H1 (cell line): Measurements from ENCODE around the gene ERI3. TPM values are rescaled to one million over a fixed set of nuclear protein-coding genes. Genes with fewer than 3 reads are reported as not detected.
"Not testable (repeated sequence)": the region's sequence is repeated elsewhere in the genome, so short reads cannot be mapped to it uniquely, and the experiment has no call there.

Experiments used
- CTCF ChIA-PET: fragments of 300-600 bp; sonication (Branson Sonifier 250); formaldehyde crosslinking; loops from one replicate; lab custom pipeline; 2021; ENCODE audit not compliant: partially characterized antibody; lab: Charles Lee
- POLR2A ChIA-PET: fragments of 300-600 bp; sonication (Branson Sonifier 250); formaldehyde crosslinking; loops from one replicate; lab custom pipeline; 2021; ENCODE audit warnings: inconsistent platforms; ENCODE audit not compliant: partially characterized antibody; lab: Charles Lee
- DNase-seq, 2 experiments: peaks; one replicate each; pipeline versions ENCODE4 v3.0.0 to v3.0.0-alpha.2; 2010 to 2022; ENCODE audit warnings: low spot score in 2 of 2, low read depth in 1 of 2, mixed read lengths in 1 of 2
- FAIRE-seq: peaks from 2 replicates; lab custom pipeline; 2011; peaks lifted over from hg19 to GRCh38; lab: Jason Lieb, UNC
- H2AFZ ChIP-seq: 2 replicates; pipeline ENCODE4 v1.8.1; 2012; ENCODE audit warnings: low read length, inconsistent platforms
- H2AK5ac ChIP-seq: 2 replicates; pipeline ENCODE4 v1.6.1; 2013; ENCODE audit warnings: low read depth, low read length
- H2BK120ac ChIP-seq: replicated peaks from 2 replicates; pipeline ENCODE3; 2013; ENCODE audit warnings: low read depth, low read length, inconsistent platforms
- H2BK12ac ChIP-seq: 2 replicates; pipeline ENCODE4 v1.6.1; 2013; ENCODE audit warnings: low read depth, low read length
- H2BK15ac ChIP-seq: 2 replicates; pipeline ENCODE4 v1.6.1; 2013; ENCODE audit warnings: low read length
- H2BK20ac ChIP-seq: 2 replicates; pipeline ENCODE4 v1.6.1; 2013; ENCODE audit warnings: low read length
- H2BK5ac ChIP-seq: 2 replicates; pipeline ENCODE4 v1.6.1; 2013; ENCODE audit warnings: low read depth, low read length
- H3K14ac ChIP-seq: 2 replicates; pipeline ENCODE4 v1.6.1; 2013; ENCODE audit warnings: inconsistent platforms; ENCODE audit not compliant: insufficient read length
- H3K18ac ChIP-seq: 2 replicates; pipeline ENCODE4 v1.6.1; 2013; ENCODE audit warnings: low read length; ENCODE audit errors: extremely low read depth
- H3K23ac ChIP-seq: 2 replicates; pipeline ENCODE4 v1.6.1; 2013; ENCODE audit warnings: inconsistent platforms; ENCODE audit not compliant: insufficient read length
- H3K23me2 ChIP-seq: 2 replicates; pipeline ENCODE4 v1.6.1; 2013; ENCODE audit warnings: low read depth, low read length
- H3K27ac ChIP-seq: 2 replicates; pipeline ENCODE4 v1.6.1; 2011; ENCODE audit warnings: low read depth, low read length, inconsistent platforms
- H3K27me3 ChIP-seq, 4 experiments: replicated peaks in 1 of 4; 1 replicate in 1 of 4; 2 replicates in 3 of 4; pipeline versions ENCODE4 v1.6.1 to v1.8.1; 2011 to 2013; ENCODE audit warnings: low read length in 3 of 4, mild to moderate bottlenecking in 3 of 4, inconsistent platforms in 2 of 4, mixed read lengths in 2 of 4, moderate library complexity in 1 of 4; ENCODE audit not compliant: control insufficient read depth in 3 of 4, insufficient read depth in 3 of 4; ENCODE audit errors: extremely low read depth in 1 of 4
- H3K36me3 ChIP-seq, 4 experiments: 2 replicates each; pipeline versions ENCODE4 v1.6.1 to v1.8.1; 2011 to 2013; ENCODE audit warnings: mild to moderate bottlenecking in 4 of 4, low read length in 3 of 4, moderate library complexity in 2 of 4, control low read depth in 1 of 4, inconsistent platforms in 1 of 4; ENCODE audit not compliant: insufficient read depth in 4 of 4, control insufficient read depth in 2 of 4
- H3K4ac ChIP-seq: replicated peaks from 2 replicates; pipeline ENCODE3; 2013; ENCODE audit warnings: low read length, low read depth, mixed read lengths, inconsistent platforms; ENCODE audit not compliant: insufficient read length
- H3K4me1 ChIP-seq, 4 experiments: replicated peaks in 1 of 4; 1 replicate in 1 of 4; 2 replicates in 3 of 4; pipeline versions ENCODE4 v1.6.1 to v1.8.1; 2011 to 2013; ENCODE audit warnings: low read length in 3 of 4, inconsistent platforms in 2 of 4, mixed read lengths in 1 of 4; ENCODE audit not compliant: insufficient read depth in 4 of 4, control insufficient read depth in 3 of 4
- H3K4me2 ChIP-seq, 2 experiments: 2 replicates each; pipeline versions ENCODE4 v1.6.1 to v1.8.1; 2011 to 2013; ENCODE audit warnings: low read depth in 2 of 2, low read length in 2 of 2, control low read depth in 1 of 2, inconsistent platforms in 1 of 2, mild to moderate bottlenecking in 1 of 2; ENCODE audit not compliant: insufficient read depth in 1 of 2
- H3K4me3 ChIP-seq, 4 experiments: fragments of 200-600, 300-600 bp in 1 of 4; sonication (generic), shearing (Covaris generic), sonication (Bioruptor Twin) in 1 of 4; 2 replicates each; pipeline versions ENCODE4 v1.5.1 to v1.8.1; 2011 to 2016; ENCODE audit warnings: low read length in 4 of 4, low read depth in 3 of 4, control low read depth in 2 of 4, inconsistent platforms in 2 of 4, mild to moderate bottlenecking in 2 of 4, mixed read lengths in 1 of 4, moderate library complexity in 1 of 4; ENCODE audit not compliant: insufficient read depth in 2 of 4; ENCODE audit errors: extremely low read depth in 1 of 4
- H3K56ac ChIP-seq: replicated peaks from 2 replicates; pipeline ENCODE3; 2013; ENCODE audit warnings: low read depth, mild to moderate bottlenecking, mixed read lengths, low read length, inconsistent platforms; ENCODE audit not compliant: insufficient read length
- H3K79me1 ChIP-seq: 2 replicates; pipeline ENCODE4 v1.6.1; 2013; ENCODE audit warnings: low read depth, low read length, control low read depth
- H3K79me2 ChIP-seq, 2 experiments: 2 replicates each; pipeline versions ENCODE4 v1.6.1 to v1.8.1; 2012 to 2013; ENCODE audit warnings: low read length in 2 of 2, mild to moderate bottlenecking in 2 of 2, inconsistent platforms in 1 of 2; ENCODE audit not compliant: insufficient read depth in 2 of 2, control insufficient read depth in 1 of 2
- H3K9ac ChIP-seq, 4 experiments: replicated peaks in 1 of 4; 1 replicate in 1 of 4; 2 replicates in 3 of 4; pipeline versions ENCODE4 v1.6.1 to v1.8.1; 2011 to 2013; ENCODE audit warnings: low read depth in 3 of 4, low read length in 3 of 4, control low read depth in 2 of 4, mild to moderate bottlenecking in 2 of 4, moderate library complexity in 2 of 4, inconsistent platforms in 1 of 4; ENCODE audit errors: extremely low read depth in 1 of 4
- H3K9me3 ChIP-seq, 2 experiments: 2 replicates each; pipeline versions ENCODE4 v1.6.1 to v1.8.1; 2012 to 2013; ENCODE audit warnings: mild to moderate bottlenecking in 2 of 2, moderate library complexity in 2 of 2, control low read depth in 1 of 2, inconsistent platforms in 1 of 2, low read depth in 1 of 2, low read length in 1 of 2, mixed read lengths in 1 of 2; ENCODE audit not compliant: insufficient read depth in 2 of 2
- H4K20me1 ChIP-seq, 2 experiments: replicated peaks in 1 of 2; 2 replicates each; pipeline versions ENCODE3 to v1.8.1; 2011 to 2013; ENCODE audit warnings: inconsistent platforms in 2 of 2, low read length in 2 of 2, mild to moderate bottlenecking in 1 of 2; ENCODE audit not compliant: insufficient read depth in 2 of 2, control insufficient read depth in 1 of 2
- H4K5ac ChIP-seq: 2 replicates; pipeline ENCODE4 v1.6.1; 2013; ENCODE audit warnings: low read length, low read depth, mixed read lengths, inconsistent platforms; ENCODE audit not compliant: insufficient read length
- H4K8ac ChIP-seq: 2 replicates; pipeline ENCODE4 v1.8.0; 2013; ENCODE audit warnings: mild to moderate bottlenecking, moderate library complexity, low read length, inconsistent platforms; ENCODE audit not compliant: insufficient read depth; ENCODE audit errors: extremely low read depth
- H4K91ac ChIP-seq: replicated peaks from 2 replicates; pipeline ENCODE3; 2013; ENCODE audit warnings: low read length, mixed read lengths, inconsistent platforms; ENCODE audit not compliant: insufficient read length
- FOSL1 ChIP-seq: IDR thresholded peaks from 2 replicates; pipeline ENCODE4 v1.6.1; 2011; ENCODE audit warnings: mild to moderate bottlenecking, low read depth, low read length, moderate library complexity; ENCODE audit not compliant: insufficient read depth
- GABPA ChIP-seq: IDR thresholded peaks from 2 replicates; pipeline ENCODE4 v1.6.1; 2011; ENCODE audit warnings: mild to moderate bottlenecking, low read length, moderate library complexity, borderline replicate concordance; ENCODE audit not compliant: insufficient read depth
- SP4 ChIP-seq: IDR thresholded peaks from 2 replicates; pipeline ENCODE4 v1.6.1; 2012; ENCODE audit warnings: low read length, inconsistent platforms
- USF2 ChIP-seq: IDR thresholded peaks from 2 replicates; pipeline ENCODE4 v1.6.1; 2011; ENCODE audit warnings: low read length, improper control_type of control experiment
- WGBS, 2 experiments: shearing (Covaris generic) in 1 of 2; methylation state at CpG; one replicate each; pipeline versions ENCODE4 v1.1.6 to v1.1.7; 2013 to 2015; ENCODE audit warnings: low lambda C conversion rate in 2 of 2, mixed read lengths in 2 of 2, inconsistent platforms in 1 of 2, low coverage in 1 of 2, missing lambda C conversion rate in 1 of 2; ENCODE audit not compliant: insufficient replicate concordance in 2 of 2, insufficient coverage in 1 of 2, insufficient read length in 1 of 2; ENCODE audit errors: extremely low coverage in 1 of 2, missing lambda C conversion rate in 1 of 2; 5-methylcytosine and 5-hydroxymethylcytosine counted together
- polyA plus RNA-seq, 7 experiments: library from polyadenylated mRNA; depleted of rRNA in 3 of 7; stranded (reverse) in 5 of 7; unstranded in 2 of 7; fragments of >200 nt in 5 of 7; fragments of 200-250 nt in 2 of 7; gene quantifications; 1 replicate in 5 of 7; 2 replicates in 1 of 7; 4 replicates in 1 of 7; pipeline versions ENCODE4 v1.2.1 to v1.2.3, GENCODE V29; 2011 to 2013; ENCODE audit warnings: missing spikeins in 2 of 7, mixed read lengths in 2 of 7
- total RNA-seq: library from RNA; stranded (reverse); fragmentation: NEBNext Ultra II Directional; extraction: Animal tissue kit (Norgen Biotek cat#: 25700); gene quantifications from 2 replicates; pipeline ENCODE4 v1.2.1, GENCODE V29; 2021

The ERI3 gene
- total and polyA plus RNA-seq, 2 of the 8 experiments (the other 6 are each of a cell fraction or from before 2014, with no cell fraction given): 81.1 to 199 TPM

- TF ChIP-seq GABPA: no peak
- no peak for TF ChIP-seq SP4
- TF ChIP-seq USF2: no peak
- no peak for TF ChIP-seq FOSL1
Measured at GRCh38 chr1:44208226-44208625, 146.8 kb downstream of the ERI3 start (continued).

DNA sequence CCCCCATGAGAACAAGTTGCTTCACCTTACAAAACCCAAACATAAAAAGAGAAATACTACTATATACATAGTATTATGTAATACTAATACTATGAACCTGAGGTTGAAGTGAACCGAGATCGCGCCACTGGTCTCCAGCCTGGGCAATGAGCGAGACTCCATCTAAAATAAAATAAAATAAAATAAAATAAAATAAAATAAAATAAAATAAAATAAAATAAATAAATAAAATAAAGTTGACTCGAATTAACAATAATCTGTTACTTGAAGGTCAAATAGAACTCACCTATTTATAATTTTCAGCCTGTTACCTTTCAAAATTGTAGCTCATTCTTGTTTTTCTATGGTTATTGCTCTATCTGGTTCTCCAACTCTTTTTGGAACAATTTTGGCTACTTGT, 148.5 kb downstream of the ERI3 start:
- H2AFZ ChIP-seq, H4K20me1 ChIP-seq, H2BK15ac ChIP-seq, H3K4me1 ChIP-seq, POLR2A ChIA-PET, CTCF ChIA-PET, H3K56ac ChIP-seq, H2BK120ac ChIP-seq, H3K4me3 ChIP-seq, H3K9me3 ChIP-seq, H3K79me1 ChIP-seq, DNase-seq, H2BK5ac ChIP-seq, H2BK20ac ChIP-seq, H3K9ac ChIP-seq, H3K36me3 ChIP-seq, H3K14ac ChIP-seq, H3K4ac ChIP-seq, H2BK12ac ChIP-seq, H4K5ac ChIP-seq, H4K8ac ChIP-seq, H3K23ac ChIP-seq, H4K91ac ChIP-seq, H3K27me3 ChIP-seq, H3K27ac ChIP-seq, H3K79me2 ChIP-seq, H3K23me2 ChIP-seq, H3K18ac ChIP-seq, FAIRE-seq, H3K4me2 ChIP-seq, H2AK5ac ChIP-seq: not testable (repeated sequence)
- 94% methylated on average over 5 of the region's 5 CpGs; no CpG with 5 or more reads in 1 of the 2 experiments for WGBS, 2 experiments
